Measurements from ENCODE around the gene WIPF1.

GRCh38 chr2:174535083-174535482 is 62.5 kb downstream of the WIPF1 start:
- TF ChIP-seq POLR2AphosphoS5 (IDR thresholded peaks at IDR 0.05; ENCODE audit: borderline replicate concordance, low read depth, low read length) (no peak), EZH2 (IDR thresholded peaks at IDR 0.05) (no peak)

All from SK-N-MC (cell line).